NK-92 (cell line): Measurements from ENCODE around the gene ZIC3.
"Not testable (repeated sequence)": the region's sequence is repeated elsewhere in the genome, so short reads cannot be mapped to it uniquely, and the experiment has no call there.

Experiments
- DNase-seq: peaks from one replicate; lab custom pipeline; 2025; ENCODE audit not compliant: unreplicated experiment; lab: John Stamatoyannopoulos, UW

ZIC3 gene

DNA sequence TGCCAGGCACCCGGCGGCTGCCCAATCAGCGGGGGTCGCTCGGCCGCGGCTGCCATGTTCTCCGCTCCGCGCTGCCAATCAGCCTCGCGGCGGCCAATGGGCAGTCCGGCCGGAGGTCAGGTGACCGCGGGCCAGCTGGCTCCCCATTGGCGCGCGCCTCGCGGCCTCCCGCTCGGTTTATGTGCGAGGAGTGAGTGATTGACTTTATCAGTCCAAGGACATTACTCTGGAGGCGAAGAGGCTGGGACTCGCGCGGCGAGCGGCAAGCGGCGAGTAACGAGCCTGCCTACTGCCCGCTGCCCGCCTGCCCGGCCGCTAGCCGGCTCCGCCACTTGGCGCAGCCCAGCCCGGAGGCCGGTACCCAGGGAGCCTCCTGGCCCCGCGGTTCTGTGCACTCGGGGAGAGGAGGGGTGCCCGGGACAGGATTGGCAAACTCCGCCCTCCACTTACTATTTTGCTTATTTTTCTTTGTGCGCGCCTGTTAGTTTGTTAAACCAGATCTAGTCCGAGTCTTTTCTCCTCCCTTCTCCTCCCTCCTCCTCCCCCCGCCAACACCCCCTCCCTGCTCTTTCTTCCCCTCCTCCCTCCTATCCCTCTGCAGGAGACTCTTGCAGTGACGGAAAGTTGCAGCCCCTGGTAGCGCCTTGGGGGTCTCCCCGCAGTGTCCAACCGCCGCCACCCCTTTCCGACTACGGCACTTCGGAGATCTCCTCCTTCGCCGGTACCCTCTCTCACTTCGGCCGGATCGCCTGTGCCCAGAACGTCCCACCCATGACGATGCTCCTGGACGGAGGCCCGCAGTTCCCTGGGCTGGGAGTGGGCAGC is at the start of gene ZIC3:
TSS of gene ZIC3 (plus strand) at position 207 of the 825 bp plus-strand sequence. CDS start at position 772, 565 bp downstream.
- DNase-seq: no peak

- DNase-seq: no peak
These were observed 46.5 kb upstream of the ZIC3 start for GRCh38 chrX:137519459-137519858.

GRCh38 chrX:137545711-137546651 is 19.9 kb upstream of the ZIC3 start:
- no peak for DNase-seq

DNA sequence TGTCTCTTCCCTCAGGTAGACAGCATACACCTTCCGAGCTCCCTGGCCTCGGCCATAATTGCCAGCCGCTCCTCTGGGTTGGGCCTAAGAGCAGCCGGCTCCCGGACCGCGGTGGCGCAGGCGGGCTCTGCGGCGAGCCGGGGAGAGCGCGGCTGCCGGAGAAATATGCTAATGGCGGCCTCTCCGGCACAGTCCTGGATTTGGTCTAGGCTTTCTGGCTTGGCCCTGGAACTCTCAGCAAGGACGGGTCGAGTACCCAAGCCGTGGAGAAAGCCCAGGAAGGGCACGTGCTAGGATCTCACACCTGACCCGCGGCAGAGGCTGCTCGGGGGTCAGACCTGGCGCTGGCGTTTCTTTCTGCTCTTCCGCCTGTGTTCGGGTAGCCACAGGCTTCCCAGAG is 18.6 kb upstream of the ZIC3 start:
- no peak for DNase-seq

DNA sequence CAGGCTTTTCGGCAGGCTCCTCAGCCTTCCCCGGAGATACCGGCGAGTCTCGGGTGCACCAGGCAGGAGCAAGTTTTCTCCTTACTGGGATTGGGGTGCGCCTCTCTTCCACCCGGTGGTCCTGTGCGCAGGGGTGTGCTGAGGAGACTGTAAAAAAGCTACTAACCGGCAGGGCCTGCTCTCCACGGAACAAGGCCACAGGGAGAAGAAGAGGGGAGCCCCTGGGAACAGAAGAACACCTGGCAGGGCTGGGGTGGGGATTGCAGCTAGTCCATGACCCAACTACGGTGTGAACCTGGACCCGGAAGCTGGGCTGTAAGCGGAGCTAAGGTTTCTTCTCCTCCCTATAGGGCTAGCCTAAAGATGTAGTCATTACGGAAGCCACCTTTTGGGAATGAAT is 17.7 kb upstream of the ZIC3 start:
- DNase-seq: no peak

DNA sequence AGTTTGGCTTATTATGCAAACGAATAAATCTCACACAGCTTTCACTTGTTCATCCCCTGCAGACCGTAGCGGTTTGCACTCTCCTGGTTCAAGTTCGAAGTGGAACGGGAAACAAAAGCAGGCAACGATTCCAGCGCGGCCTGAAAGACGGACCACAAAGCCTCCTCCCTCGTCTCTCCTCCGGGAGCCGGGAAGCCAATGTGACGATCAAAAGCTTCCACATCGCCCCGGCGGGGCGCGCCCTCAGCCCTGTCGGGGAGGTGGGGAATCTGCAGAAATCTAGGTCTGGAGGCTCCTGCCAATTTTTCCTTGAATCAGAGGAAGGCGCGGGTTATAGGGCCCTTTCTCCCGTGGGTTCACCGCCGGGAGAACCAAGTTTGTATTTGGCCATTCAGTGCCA is 16.9 kb upstream of the ZIC3 start:
- DNase-seq: no peak

- DNase-seq: no peak
These were observed 15.9 kb upstream of the ZIC3 start for GRCh38 chrX:137549851-137550664.

- DNase-seq: no peak
These were observed 15.2 kb upstream of the ZIC3 start for GRCh38 chrX:137550665-137551261.

GRCh38 chrX:137552098-137552497 is 13.8 kb upstream of the ZIC3 start:
- DNase-seq: not testable (repeated sequence)

DNA sequence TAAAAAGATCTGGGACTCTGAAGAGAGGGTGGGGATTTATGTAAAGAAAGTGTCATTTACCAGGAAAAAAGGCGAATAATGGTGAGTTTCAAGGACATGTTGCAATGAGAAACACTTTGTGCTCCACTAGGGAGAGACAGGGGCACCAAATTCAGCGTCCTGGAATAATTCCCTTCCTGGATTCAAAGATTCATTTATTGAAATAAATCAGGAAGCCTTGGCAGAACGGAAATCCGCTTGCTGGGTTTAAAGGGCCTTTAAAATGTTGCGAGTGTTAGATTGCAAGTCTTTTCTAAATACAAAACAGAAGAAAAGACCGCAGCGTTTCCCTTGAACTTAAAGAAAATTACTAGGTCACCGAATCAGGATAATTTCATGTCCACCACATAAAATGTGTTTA is 3.8 kb upstream of the ZIC3 start:
- DNase-seq: no peak

GRCh38 chrX:137563681-137564651 is 2.0 kb upstream of the ZIC3 start:
- no peak for DNase-seq

- DNase-seq: no peak
These were observed 516 bp upstream of the ZIC3 start for GRCh38 chrX:137565318-137565904.

DNA sequence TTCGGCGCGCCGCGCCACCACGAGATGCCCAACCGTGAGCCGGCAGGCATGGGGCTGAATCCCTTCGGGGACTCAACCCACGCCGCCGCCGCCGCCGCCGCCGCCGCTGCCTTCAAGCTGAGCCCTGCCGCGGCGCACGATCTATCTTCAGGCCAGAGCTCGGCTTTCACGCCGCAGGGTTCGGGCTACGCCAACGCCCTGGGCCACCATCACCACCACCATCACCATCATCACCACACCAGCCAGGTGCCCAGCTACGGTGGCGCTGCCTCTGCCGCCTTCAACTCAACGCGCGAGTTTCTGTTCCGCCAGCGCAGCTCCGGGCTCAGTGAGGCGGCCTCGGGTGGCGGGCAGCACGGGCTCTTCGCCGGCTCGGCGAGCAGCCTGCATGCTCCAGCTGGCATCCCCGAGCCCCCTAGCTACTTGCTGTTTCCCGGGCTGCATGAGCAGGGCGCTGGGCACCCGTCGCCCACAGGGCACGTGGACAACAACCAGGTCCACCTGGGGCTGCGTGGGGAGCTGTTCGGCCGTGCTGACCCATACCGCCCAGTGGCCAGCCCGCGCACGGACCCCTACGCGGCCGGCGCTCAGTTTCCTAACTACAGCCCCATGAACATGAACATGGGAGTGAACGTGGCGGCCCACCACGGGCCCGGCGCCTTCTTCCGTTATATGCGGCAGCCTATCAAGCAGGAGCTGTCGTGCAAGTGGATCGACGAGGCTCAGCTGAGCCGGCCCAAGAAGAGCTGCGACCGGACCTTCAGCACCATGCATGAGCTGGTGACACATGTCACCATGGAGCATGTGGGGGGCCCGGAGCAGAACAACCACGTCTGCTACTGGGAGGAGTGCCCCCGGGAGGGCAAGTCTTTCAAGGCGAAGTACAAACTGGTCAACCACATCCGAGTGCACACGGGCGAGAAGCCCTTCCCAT is 1.1 kb downstream of the ZIC3 start:
- DNase-seq: no peak

GRCh38 chrX:137567682-137568232 is 1.8 kb downstream of the ZIC3 start:
- no peak for DNase-seq

DNA sequence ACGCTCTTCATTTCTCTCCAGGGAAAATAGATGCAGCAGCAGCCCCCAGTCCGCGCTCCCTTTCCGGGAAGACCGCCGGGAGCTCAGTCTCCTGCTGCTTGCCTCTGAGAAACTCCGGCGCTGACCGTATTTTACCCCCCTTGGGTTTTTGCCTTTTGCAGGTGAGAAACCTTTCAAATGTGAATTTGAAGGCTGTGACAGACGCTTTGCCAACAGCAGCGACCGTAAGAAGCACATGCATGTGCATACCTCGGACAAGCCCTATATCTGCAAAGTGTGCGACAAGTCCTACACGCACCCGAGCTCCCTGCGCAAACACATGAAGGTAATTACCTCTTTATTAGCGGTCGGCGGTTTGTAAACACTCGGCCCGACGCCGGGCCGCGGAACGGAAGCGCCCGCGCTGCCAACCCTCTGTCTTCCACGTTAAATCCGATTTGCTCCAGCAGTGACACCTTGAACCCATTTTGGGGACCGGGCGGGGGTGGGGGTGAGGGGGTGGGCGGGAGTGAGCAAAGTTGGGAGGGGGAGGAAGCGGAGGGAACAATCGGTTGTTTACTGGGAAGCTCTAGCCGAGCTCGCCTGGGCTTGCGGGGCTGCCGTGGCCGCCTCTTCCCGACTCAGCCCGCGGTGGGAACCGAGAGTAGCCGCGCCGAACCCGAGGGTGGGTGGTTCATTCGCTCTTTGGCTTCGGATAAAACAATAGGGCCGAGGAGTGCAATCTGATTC is 3.0 kb downstream of the ZIC3 start:
- DNase-seq: no peak

DNA sequence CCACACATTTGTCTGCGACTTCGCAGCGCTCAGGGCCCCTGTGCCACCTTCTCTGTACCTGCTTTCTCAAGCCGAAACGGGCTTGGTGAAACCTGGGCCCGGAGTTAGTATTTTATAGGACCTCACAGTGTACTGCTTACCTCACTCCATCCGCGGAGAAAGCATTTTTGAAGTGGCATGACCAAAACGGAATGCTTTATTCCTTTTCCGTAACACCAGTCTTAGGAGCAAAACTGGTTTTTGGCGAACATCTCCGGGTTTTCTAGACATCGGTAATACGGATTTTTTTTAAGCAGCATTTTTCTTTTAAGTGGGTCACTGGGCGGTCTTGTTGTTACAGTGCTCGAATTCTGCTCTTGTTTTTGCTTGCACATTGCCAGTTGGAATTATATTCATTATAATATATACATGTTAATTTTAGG is 3.6 kb downstream of the ZIC3 start:
- DNase-seq: no peak
